Hepatic stellate cell (primary cell): ENCODE results near the gene CASD1.
A peak's percentile ranks its signal among the peaks of the same experiment; 100 is the strongest.

Source experiments
- DNase-seq: peaks from one replicate; pipeline ENCODE4 v3.0.0; 2011; ENCODE audit warnings: low spot score

Gene CASD1

GRCh38 chr7:94513565-94513860 lies 3.9 kb downstream of the CASD1 start:
- no peak for DNase-seq

- DNase-seq: no peak
These were observed 4.7 kb downstream of the CASD1 start for GRCh38 chr7:94514140-94514889.

GRCh38 chr7:94514917-94515316 lies 5.3 kb downstream of the CASD1 start:
- no peak for DNase-seq

GRCh38 chr7:94525923-94526322 lies 16.3 kb downstream of the CASD1 start:
- DNase-seq: no peak

- DNase-seq: no peak
These were observed 19.9 kb downstream of the CASD1 start for GRCh38 chr7:94529516-94529915.

GRCh38 chr7:94530109-94530508 lies 20.5 kb downstream of the CASD1 start:
- no peak for DNase-seq

- no peak for DNase-seq
These were observed 23.1 kb downstream of the CASD1 start for GRCh38 chr7:94532676-94533075.

GRCh38 chr7:94540428-94540827 lies 30.8 kb downstream of the CASD1 start:
- DNase-seq: no peak

- no peak for DNase-seq
These were observed 37.5 kb downstream of the CASD1 start for GRCh38 chr7:94547126-94547525.

- DNase-seq: no peak
These were observed 46.4 kb downstream of the CASD1 start for GRCh38 chr7:94556028-94556427.

GRCh38 chr7:94557215-94557614 lies 47.6 kb downstream of the CASD1 start:
- DNase-seq: no peak

- no peak for DNase-seq
These were observed 50.4 kb downstream of the CASD1 start for GRCh38 chr7:94559972-94560371.

- DNase-seq: peak; percentile 1
These were observed 52.4 kb downstream of the CASD1 start for GRCh38 chr7:94561841-94562514.

GRCh38 chr7:94562525-94562924 lies 52.9 kb downstream of the CASD1 start:
- no peak for DNase-seq

- no peak for DNase-seq
These were observed 55.8 kb downstream of the CASD1 start for GRCh38 chr7:94565247-94565894.

GRCh38 chr7:94567396-94567795 lies 57.8 kb downstream of the CASD1 start:
- no peak for DNase-seq

GRCh38 chr7:94571816-94572215 lies 62.2 kb downstream of the CASD1 start:
- no peak for DNase-seq

- no peak for DNase-seq
These were observed 66.0 kb downstream of the CASD1 start for GRCh38 chr7:94575646-94576045.

- no peak for DNase-seq
These were observed 66.7 kb downstream of the CASD1 start for GRCh38 chr7:94576316-94576715.

- DNase-seq: no peak
These were observed 67.7 kb downstream of the CASD1 start for GRCh38 chr7:94577357-94577756.

- DNase-seq: no peak
These were observed 69.0 kb downstream of the CASD1 start for GRCh38 chr7:94578614-94579013.

GRCh38 chr7:94579470-94579869 lies 69.9 kb downstream of the CASD1 start:
- no peak for DNase-seq

GRCh38 chr7:94580601-94581000 lies 71.0 kb downstream of the CASD1 start:
- DNase-seq: no peak

- no peak for DNase-seq
These were observed 74.5 kb downstream of the CASD1 start for GRCh38 chr7:94584113-94584512.
